ENCODE results near the gene IP6K1. TPM values are rescaled to one million over a fixed set of nuclear protein-coding genes. Genes with fewer than 3 reads are reported as not detected.

IP6K1 gene
- total RNA-seq, 1 donor, result 48.5 TPM

DNA sequence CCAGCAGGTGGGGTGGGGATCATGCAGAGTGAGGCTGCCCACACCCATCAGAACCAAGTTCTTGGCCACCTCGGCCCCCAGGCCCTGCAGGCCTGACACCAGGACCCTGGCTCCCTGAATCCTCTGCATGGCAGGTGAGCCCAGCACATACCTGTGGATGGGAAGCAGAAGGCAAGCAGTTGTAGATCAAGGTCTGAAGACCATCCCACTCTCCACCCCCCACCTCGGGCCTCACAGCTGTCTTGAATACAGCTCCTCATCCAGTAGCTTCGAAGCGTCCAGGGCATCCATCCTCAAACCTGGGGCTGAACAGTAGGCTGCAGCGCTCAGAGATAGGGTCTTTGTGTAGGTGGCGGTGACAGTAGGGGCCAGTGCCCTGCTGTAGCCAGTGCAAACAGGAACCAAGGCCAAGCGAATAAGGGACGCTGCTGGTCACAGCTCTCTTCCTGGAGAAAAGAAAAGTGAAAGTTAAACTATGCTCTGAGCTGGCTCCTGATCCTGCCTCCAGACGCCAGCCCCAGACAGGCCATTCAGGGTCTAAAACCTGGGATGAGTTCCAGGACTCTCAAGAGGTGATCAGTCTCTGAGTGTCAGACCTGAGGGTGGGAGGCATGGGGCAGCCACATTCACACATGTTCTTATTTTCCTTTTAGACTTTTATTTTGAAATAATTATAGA, 27.3 kb upstream of the IP6K1 start, which contains the start of gene UBA7:
Gene UBA7, minus strand, starts transcription at position 457 of the 678 bp plus-strand sequence. Its CDS starts 166 bp downstream, at position 291.
- Histone ChIP-seq H3K27me3 (ENCODE audit: insufficient read depth, low read length) (no peaks in the 10 kb centered on the region), H3K36me3 (ENCODE audit: insufficient read depth, low read length) (peaks cover 32% of the 10 kb centered on the region), H3K79me2 (ENCODE audit: insufficient read depth, low read length) (peaks cover 8% of the 10 kb centered on the region), H2AFZ (ENCODE audit: low read length) (peak within 1 kb of the TSS; percentile 92), H3K27ac (ENCODE audit: low read depth, low read length) (peak within 1 kb of the TSS; percentile 79), H4K20me1 (ENCODE audit: insufficient read depth, low read length) (no peaks in the 10 kb centered on the region), H3K4me1 (ENCODE audit: insufficient read depth, low read length) (peaks cover 16% of the 10 kb centered on the region), H3K4me2 (ENCODE audit: insufficient read depth, low read length) (peak within 1 kb of the TSS; percentile 94), H3K4me3 (ENCODE audit: insufficient read depth, low read length) (peak within 1 kb of the TSS; percentile 78), H3K9me3 (ENCODE audit: low read depth, low read length) (no peaks in the 10 kb centered on the region)
- peak; percentile 96 for DNase-seq (ENCODE audit: insufficient read length, low spot score, missing footprints)
- TF ChIP-seq, protein P1, sequence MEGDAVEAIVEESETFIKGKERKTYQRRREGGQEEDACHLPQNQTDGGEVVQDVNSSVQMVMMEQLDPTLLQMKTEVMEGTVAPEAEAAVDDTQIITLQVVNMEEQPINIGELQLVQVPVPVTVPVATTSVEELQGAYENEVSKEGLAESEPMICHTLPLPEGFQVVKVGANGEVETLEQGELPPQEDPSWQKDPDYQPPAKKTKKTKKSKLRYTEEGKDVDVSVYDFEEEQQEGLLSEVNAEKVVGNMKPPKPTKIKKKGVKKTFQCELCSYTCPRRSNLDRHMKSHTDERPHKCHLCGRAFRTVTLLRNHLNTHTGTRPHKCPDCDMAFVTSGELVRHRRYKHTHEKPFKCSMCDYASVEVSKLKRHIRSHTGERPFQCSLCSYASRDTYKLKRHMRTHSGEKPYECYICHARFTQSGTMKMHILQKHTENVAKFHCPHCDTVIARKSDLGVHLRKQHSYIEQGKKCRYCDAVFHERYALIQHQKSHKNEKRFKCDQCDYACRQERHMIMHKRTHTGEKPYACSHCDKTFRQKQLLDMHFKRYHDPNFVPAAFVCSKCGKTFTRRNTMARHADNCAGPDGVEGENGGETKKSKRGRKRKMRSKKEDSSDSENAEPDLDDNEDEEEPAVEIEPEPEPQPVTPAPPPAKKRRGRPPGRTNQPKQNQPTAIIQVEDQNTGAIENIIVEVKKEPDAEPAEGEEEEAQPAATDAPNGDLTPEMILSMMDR (IDR thresholded peaks at IDR 0.05; ENCODE audit: extremely low read depth, low read depth, low read length), result no peak

DNA sequence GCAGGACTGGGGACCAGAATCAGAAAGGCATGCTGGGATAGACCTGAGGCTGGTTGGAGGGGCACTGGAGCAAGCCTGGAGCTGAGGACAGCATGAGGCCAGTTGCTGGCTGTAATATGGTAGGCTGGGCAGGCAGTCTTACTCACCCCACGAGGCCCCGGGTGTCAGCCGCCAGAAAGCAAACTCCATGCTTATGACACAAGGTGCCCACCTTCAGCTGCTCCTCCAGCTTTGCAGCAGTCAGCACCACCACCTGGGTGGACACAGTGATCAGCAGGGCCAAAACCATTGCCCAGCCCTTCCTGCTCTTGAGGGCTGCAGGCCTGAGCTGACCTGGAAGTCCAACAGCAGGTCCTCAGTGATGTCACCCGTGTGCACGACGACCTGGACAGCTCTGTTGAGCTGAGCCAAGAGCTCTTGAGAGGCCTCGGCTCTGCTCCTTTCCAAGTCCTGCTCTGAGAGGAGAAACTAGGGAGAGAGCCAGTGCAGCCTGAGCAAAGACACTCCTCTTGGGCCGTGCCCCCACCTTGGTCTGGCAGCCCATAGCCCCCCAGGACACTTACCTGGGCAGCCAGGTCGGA, 26.7 kb upstream of the IP6K1 start:
- Histone ChIP-seq H2AFZ (ENCODE audit: low read length) (peak overlapping the region; percentile 92), H3K4me2 (ENCODE audit: insufficient read depth, low read length) (peak overlapping the region; percentile 94), H3K36me3 (ENCODE audit: insufficient read depth, low read length) (peaks cover 32% of the 10 kb centered on the region), H4K20me1 (ENCODE audit: insufficient read depth, low read length) (no peaks in the 10 kb centered on the region), H3K27ac (ENCODE audit: low read depth, low read length) (peak overlapping the region; percentile 79), H3K79me2 (ENCODE audit: insufficient read depth, low read length) (peaks cover 8% of the 10 kb centered on the region), H3K27me3 (ENCODE audit: insufficient read depth, low read length) (no peaks in the 10 kb centered on the region), H3K4me3 (ENCODE audit: insufficient read depth, low read length) (peak overlapping the region; percentile 78), H3K4me1 (ENCODE audit: insufficient read depth, low read length) (peaks cover 16% of the 10 kb centered on the region), H3K9me3 (ENCODE audit: low read depth, low read length) (no peaks in the 10 kb centered on the region)
- TF ChIP-seq, protein P1 (IDR thresholded peaks at IDR 0.05; ENCODE audit: extremely low read depth, low read depth, low read length), result no peak
- peak; percentile 76 for DNase-seq (ENCODE audit: insufficient read length, low spot score, missing footprints)

DNA sequence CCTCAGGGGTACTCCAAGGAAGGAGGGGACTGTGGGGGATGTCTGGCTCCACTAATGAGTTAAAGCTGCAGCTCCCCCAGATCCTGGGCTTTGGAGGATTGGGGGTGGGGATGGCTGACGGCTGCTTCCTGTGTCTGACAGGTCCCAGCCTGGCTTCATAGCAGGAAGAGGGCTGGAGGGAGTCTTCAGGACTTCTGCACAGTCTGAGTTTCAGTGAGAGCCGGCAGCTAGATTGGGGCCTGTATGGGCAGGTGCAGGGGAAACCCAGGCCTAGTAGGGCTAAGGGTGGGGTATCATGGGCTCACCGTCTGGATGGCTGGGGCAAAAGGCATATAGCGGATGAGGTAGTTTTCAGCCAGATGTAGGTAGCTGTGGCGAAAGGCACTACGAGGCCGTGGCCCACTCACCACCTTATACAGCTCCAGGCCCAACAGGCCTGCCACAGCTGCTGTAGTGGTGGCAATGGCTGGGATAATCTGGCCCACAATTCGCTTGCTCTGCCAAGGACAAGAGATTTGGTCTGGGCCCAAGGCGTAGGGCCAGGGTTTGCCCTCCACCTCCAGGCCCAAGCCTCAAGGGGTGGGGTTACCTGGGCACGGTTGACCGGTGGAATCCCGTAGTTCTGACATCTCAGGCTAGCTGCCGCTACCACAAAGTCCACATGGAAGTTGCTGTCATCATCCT, 21.2 kb upstream of the IP6K1 start:
- Histone ChIP-seq H3K36me3 (ENCODE audit: insufficient read depth, low read length) (peaks cover 32% of the 10 kb centered on the region), H3K27ac (ENCODE audit: low read depth, low read length) (no peak overlapping the region), H3K4me3 (ENCODE audit: insufficient read depth, low read length) (no peak overlapping the region), H3K4me2 (ENCODE audit: insufficient read depth, low read length) (no peak overlapping the region), H2AFZ (ENCODE audit: low read length) (no peak overlapping the region), H3K9me3 (ENCODE audit: low read depth, low read length) (no peaks in the 10 kb centered on the region), H4K20me1 (ENCODE audit: insufficient read depth, low read length) (peaks cover 12% of the 10 kb centered on the region), H3K79me2 (ENCODE audit: insufficient read depth, low read length) (peaks cover 3% of the 10 kb centered on the region), H3K4me1 (ENCODE audit: insufficient read depth, low read length) (peaks cover 18% of the 10 kb centered on the region), H3K27me3 (ENCODE audit: insufficient read depth, low read length) (no peaks in the 10 kb centered on the region)
- peak; percentile 27 for DNase-seq (ENCODE audit: insufficient read length, low spot score, missing footprints)
- TF ChIP-seq, protein P1 (IDR thresholded peaks at IDR 0.05; ENCODE audit: extremely low read depth, low read depth, low read length), result no peak

DNA sequence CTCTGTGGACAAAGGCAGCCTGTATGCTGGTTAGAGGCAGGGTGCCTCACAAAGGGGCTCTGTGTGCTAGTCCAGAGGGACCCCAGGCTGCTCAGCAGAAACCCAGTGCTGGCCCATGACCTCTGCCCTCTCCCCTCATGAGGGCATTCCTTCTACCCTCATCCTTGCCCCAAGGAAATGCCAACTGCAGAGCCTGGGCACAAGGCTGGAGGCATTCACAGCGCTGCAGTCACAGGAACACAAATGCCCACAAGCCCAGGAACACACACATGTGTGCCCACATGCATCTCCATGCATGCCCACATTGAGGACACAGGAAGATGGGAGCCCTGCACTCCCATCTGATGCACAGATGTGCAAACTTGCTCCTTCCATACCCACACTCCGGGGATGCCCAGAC, 20.5 kb upstream of the IP6K1 start:
- no peak for DNase-seq (ENCODE audit: insufficient read length, low spot score, missing footprints)
- H3K9me3 ChIP-seq (ENCODE audit: low read depth, low read length), result no peaks in the 10 kb centered on the region
- peaks cover 3% of the 10 kb centered on the region for H3K79me2 ChIP-seq (ENCODE audit: insufficient read depth, low read length)
- no peak overlapping the region for H2AFZ ChIP-seq (ENCODE audit: low read length)
- H3K4me3 ChIP-seq (ENCODE audit: insufficient read depth, low read length), result no peak overlapping the region
- H3K36me3 ChIP-seq (ENCODE audit: insufficient read depth, low read length), result peaks cover 26% of the 10 kb centered on the region
- H3K27me3 ChIP-seq (ENCODE audit: insufficient read depth, low read length), result no peaks in the 10 kb centered on the region
- peaks cover 17% of the 10 kb centered on the region for H3K4me1 ChIP-seq (ENCODE audit: insufficient read depth, low read length)
- peaks cover 12% of the 10 kb centered on the region for H4K20me1 ChIP-seq (ENCODE audit: insufficient read depth, low read length)
- TF ChIP-seq, protein P1 (IDR thresholded peaks at IDR 0.05; ENCODE audit: extremely low read depth, low read depth, low read length), result no peak
- no peak overlapping the region for H3K4me2 ChIP-seq (ENCODE audit: insufficient read depth, low read length)
- no peak overlapping the region for H3K27ac ChIP-seq (ENCODE audit: low read depth, low read length)

All from osteoblast (primary cell).